Hematopoietic multipotent progenitor cell treated with erythropoietin and hydrocortisone succinate and interleukin-3 and kit ligand, for 4 days (in vitro differentiated cells): ENCODE results near the gene EPHA4.

ENCODE experiments used
- DNase-seq: peaks from one replicate; pipeline ENCODE4 v3.0.0-alpha.2; 2015

The EPHA4 gene

DNA sequence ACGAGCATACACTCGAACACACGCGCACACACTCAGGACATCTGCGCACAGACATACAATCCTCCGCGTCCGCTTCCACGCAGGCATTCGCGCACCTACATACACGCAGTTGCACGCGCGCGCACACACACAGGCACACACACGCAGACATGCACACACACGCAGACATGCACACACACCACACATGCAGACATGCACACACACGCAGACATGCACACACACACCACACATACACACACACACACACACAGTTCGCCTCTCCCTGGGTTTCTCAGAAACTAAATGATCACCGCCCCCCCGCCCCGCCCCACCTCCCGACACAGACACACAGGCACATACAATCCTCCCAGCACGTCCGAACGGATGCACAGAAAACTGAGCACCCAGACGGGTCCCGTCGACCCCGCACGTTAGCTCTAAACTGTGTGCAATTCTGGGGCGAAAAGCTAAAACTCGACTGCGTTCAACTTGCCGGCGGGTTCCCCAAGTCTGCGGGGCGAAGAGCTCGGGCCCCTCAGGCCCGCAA is 1.0 kb downstream of the EPHA4 start:
- peak; percentile 17 for DNase-seq

DNA sequence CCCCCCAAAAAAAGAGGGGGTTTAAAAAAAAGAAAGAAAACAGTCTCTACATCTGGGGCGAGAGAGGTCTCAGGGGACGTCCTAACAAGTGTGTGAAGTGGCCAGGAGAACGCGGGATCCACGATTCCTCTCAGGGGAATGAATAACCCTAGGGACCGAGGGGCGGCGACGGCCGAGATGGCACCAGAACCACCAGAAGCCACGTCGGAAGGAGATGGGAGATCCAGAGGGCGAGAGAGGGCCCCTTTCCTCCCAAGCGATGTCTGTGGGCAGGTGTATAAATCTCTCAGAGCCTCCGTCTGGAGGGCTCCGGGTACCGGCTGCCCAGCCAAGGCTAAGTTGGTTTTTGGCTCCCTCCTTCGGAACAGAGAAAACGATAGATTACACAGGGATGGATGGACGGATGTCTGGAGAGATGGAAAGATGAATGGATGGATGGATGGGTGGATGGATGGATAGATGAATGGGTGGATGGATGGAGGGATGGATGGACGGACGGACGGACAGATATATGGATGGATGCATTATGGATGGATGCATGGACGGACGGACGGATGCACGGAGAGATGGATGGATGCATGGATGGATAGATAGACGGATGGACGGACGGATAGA is 1.7 kb downstream of the EPHA4 start:
- DNase-seq = peak; percentile 25

- DNase-seq = no peak
These were observed 2.2 kb downstream of the EPHA4 start for GRCh38 chr2:221569871-221570270.

GRCh38 chr2:221569425-221569845 is 2.7 kb downstream of the EPHA4 start:
- no peak for DNase-seq

GRCh38 chr2:221568299-221568698 is 3.8 kb downstream of the EPHA4 start:
- DNase-seq = no peak

- no peak for DNase-seq
These were observed 4.3 kb downstream of the EPHA4 start for GRCh38 chr2:221567809-221568208.

DNA sequence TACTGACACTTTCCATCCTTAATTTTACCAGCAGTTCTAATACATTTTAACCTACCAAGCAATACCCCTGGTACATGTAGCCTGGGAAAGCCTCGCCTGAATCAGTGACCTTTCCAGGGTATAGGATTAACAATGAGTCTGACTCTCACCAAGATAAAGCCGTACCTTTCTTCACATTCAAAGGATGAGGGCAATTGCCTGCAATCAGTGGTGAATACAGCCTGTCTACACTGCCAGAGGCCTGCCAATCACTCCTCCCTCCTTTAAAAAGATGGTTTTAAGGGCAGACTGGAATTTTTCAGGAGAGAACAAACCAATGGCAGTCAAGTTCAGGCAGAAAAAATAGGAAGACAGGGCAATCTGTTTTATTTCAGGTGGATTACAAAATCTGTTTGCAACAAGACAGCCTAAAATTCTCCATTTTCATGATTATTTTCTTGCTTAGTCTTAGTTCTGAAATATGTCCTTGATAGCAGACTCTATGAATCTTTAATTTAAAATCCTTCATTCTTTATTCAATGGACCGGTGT is 4.8 kb downstream of the EPHA4 start:
- no peak for DNase-seq

DNA sequence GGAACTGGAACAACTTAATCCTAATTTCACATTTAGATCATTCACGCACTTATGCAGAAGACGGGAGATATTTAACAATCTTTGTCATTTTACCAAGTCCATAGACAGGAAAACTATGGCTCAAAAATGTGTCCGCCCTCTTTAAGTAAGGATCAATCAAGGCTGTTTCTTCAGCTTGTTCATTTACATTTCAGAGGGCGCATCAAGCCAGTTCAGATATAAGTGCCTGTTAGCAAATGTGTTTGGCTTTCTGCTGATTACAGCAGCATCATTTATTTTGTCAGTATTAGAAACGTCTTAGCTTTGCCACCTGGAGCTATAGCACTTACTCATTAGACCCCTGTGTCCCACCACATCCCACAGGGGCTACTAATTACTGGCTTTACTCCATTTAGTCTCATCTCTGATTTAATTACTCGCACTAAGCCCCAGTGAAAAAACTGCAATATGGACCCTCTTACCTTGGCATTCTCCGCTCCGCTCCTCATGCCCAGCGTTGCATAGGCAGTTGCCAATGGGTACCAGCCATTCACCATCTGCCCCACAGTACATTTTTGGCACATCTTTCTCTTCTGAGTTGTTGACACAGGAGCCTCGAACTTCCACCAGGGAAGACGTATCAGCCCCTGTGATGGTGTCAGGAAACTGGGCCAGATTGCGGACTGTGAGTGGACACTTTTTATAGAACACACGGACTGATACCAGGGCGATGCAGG is 8.7 kb downstream of the EPHA4 start:
- DNase-seq = no peak

DNA sequence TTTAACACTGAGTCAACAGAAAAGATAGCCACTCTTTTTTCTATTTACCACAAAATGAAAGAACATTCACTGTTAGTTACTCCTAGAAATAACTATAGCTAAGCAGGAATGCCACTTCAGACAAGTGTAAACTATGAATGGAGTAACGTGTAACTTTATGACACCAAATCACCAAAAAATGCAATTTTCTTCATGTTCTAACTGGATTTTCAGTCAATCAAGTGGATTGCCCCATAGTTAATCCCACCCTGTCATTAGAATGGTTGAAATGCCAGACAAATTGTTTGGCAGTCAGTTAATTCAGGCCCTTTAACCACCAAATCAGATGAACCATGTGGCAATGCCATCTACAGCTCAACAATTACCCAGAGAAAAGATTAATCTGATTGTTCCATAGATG is 9.9 kb downstream of the EPHA4 start:
- no peak for DNase-seq

DNA sequence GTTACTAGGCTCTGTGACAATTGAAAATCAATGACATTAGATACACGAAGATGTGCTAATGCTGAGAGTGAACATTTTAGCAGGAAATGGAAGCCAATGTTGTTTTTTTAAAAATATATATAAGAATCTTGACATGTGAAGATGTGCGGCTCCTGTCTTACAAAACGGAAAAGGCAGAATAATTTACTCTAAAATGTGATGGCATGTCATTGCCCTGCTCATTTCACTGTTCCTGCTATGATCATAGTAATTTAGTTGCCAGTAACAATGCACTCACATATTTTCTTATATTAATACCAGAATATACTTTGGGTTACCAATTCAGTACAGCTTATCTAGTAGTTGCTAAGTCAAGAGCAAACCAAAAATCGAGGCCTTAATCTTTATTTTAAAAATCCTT is 10.3 kb downstream of the EPHA4 start:
- DNase-seq = no peak

DNA sequence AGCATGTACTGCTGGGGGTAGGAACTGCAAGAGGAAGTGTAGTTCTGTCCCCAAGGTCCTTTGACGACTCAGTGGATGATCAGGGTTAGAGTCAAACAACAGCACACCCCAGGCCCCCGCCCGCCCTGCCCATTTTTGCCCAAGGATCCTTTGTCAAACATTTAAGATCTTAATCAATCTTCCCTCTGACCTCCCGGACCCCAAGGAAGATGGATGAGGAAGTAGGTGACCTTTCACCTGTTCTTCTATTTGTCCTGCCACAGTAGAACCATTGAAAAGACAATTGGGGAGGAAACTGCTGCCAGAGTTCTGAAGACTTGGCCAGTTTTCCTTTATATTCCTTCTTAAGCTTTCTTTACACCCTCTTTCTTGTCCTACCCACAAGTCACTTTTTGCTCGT is 12.1 kb downstream of the EPHA4 start:
- no peak for DNase-seq

GRCh38 chr2:221558107-221558506 is 14.0 kb downstream of the EPHA4 start:
- DNase-seq = no peak

- DNase-seq = no peak
These were observed 16.6 kb downstream of the EPHA4 start for GRCh38 chr2:221555494-221555846.

DNA sequence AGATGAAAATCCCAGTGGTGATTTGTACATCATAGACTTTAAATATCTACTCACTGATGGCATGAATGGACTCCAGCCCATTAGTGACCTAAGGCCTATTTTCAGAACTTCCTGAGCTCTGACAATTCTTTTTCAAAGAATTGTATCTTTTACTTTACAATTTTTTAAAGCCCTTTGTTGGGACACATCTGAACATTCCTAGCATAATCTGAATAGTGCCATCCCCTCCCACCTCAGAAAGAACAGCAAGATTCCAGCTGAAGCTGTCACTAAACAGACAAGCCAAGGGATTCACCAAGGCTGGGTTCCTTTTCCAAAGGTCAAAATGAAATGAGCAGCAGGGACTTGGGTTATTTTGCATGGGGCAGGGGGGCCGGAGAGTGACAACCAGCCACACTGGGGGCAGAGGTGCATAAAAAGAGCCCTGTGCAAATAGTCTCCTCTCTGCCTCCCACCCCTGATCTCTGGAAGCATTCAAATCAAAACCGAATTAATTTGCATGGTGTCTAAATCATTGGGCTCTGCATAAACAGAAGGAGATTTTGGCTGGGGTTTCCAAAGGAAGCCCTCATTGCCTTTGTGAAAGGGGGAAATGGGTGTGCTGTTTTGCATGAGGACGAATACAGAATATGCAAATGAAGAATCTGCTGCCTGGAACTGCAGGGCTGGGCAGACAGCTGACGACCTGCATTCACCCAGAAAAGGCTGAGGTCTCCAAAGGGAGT is 17.2 kb downstream of the EPHA4 start:
- no peak for DNase-seq

GRCh38 chr2:221553333-221553732 is 18.8 kb downstream of the EPHA4 start:
- no peak for DNase-seq

DNA sequence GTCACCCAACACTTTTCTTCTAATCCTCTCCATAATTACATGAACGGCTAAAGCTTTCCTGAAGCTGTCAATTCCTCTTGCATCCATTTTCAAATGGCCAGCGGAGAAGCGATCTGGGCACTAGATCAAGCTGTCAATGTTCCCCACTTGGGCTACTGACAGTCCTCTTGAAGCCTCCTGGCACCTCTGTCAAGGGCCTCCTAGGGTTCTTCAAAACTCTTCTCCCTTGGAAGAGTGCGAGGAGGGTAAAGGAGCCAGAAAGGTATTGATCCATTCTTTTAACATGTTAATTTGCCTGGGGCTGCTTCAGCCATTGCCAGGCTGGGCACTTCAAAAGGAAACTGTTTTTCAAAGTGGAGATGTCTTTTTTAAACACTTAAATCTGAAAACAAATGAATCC is 19.8 kb downstream of the EPHA4 start:
- DNase-seq = no peak

GRCh38 chr2:221551864-221552263 is 20.2 kb downstream of the EPHA4 start:
- no peak for DNase-seq

DNA sequence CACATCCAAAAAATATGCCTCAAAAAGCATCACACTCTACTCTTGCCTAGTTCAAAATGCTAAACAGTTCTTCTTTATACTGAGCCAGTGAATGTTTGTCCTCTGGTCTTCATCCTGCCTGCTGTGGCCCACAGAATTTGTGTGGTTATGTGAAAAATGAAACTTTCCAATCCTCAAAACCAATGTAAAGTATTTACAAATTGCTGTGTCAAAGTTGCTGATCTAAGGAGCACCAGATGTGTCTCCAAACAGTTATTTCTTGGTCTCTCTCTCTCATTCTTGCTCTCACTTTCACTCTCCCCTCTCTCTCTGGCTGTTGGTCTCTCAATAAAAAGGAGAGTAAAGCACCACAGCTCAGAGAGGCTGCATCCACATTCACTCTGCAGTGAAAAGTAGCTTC is 23.0 kb downstream of the EPHA4 start:
- no peak for DNase-seq

- no peak for DNase-seq
These were observed 25.4 kb downstream of the EPHA4 start for GRCh38 chr2:221546505-221547225.

GRCh38 chr2:221541131-221541735 is 30.9 kb downstream of the EPHA4 start:
- DNase-seq = no peak

GRCh38 chr2:221539246-221539645 is 32.9 kb downstream of the EPHA4 start:
- no peak for DNase-seq

DNA sequence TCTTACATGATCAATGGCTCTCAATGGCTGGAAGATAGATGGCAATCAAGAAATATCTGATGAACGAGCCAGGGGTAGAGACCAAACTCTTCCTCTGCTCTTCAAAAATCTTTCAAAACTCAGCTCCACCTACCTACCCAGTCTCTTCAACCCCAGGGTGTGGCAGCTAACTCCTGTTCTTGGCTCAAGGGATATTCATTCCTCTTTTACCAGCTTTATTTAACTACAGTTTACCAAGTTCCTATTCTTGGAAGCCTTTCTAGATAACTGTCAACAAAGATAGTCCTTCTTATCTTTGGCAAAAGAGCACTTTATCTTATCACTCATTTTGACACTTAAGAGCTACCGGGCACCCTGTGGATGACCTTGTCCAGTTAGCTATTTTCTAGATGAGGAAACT is 36.3 kb downstream of the EPHA4 start:
- DNase-seq = no peak

- no peak for DNase-seq
These were observed 38.8 kb downstream of the EPHA4 start for GRCh38 chr2:221533299-221533698.
